OCI-M2 (cell line): ENCODE results near the gene CCDC57.
"Not testable (repeated sequence)": the region's sequence is repeated elsewhere in the genome, so short reads cannot be mapped to it uniquely, and the experiment has no call there.

ENCODE experiments used
- DNase-seq: peaks from one replicate; lab custom pipeline; 2025; ENCODE audit not compliant: unreplicated experiment; lab: John Stamatoyannopoulos, UW

Gene CCDC57

DNA sequence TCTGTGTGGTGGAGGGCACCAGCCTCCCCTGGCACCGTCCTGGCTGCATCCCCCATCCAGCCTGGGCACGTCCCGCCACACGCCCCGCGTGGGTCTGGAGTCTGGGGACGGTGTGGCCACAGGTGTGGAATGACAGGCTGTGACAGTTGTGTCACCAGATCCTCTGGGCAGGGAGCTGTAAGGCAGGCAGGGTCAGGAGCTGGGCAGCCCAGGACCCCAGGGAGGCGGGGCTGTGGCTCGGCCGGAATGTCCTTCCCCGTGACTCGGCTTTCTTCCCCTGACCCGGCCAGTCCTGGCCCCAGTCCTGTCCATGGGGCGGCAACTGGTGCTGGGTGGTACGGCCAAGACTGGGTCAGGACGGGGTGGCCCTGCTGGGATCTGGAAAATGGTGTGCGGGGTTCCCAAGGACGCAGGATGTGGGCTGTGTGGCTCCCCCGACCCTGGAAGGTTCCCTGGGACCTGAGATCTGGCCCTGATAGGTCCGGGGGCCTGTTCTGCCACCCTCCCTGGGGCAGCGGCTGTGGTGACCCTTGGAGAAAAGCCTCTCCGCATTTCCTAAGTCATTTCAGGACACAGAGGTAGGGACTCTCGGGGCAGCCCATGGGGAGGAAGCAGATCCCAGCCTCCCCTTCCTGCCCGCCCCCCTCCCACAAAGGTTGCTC lies 12.9 kb upstream of the CCDC57 start:
- DNase-seq, result no peak

- DNase-seq, result no peak
Measured at GRCh38 chr17:82224666-82225065, 12.0 kb upstream of the CCDC57 start.

- DNase-seq, result no peak
Measured at GRCh38 chr17:82223517-82223916, 10.9 kb upstream of the CCDC57 start.

DNA sequence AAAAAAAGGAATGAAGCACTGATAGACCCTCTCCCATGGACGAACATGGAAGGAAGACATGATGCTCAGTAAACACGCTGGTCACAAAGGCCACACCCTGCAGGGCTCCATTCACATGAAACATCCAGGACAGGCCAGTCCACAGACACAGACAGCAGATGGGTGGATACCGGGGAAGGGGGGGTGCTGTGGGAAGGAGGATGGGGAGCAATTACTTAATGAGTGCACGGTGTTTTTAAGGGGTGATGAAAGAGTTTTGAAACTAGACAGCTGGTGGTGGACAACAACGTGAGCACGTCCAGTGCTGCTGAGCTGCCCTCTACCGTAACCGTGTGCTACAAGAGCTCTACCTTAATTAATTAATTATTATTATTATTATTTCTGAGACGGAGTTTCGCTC lies 10.2 kb upstream of the CCDC57 start:
- DNase-seq, result no peak

DNA sequence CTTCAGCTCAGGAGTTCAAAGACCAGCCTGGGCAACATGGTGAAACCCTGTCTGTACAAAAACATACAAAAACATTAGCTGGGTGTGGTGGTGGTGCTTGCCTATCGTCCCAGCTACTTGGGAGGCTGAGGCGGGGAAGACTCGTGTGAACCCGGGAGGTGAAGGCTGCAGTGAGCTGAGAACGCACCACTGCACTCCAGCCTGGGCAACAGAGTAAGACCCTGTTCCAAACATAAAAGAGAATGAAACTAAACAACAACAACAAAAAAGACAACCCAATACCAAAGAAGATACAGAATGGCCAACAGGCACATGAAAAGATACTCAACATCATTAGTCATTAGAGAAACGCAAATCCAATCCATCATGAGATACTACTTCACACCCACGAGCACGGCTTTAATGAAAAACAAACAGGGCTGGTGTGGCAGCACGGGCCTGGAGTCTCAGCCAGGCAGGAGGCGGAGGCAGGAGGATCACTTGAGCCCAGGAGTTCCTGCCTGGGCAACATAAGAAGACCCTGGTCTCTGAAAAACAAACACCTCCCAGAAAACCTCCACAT lies 8.8 kb upstream of the CCDC57 start:
- DNase-seq, result no peak

DNA sequence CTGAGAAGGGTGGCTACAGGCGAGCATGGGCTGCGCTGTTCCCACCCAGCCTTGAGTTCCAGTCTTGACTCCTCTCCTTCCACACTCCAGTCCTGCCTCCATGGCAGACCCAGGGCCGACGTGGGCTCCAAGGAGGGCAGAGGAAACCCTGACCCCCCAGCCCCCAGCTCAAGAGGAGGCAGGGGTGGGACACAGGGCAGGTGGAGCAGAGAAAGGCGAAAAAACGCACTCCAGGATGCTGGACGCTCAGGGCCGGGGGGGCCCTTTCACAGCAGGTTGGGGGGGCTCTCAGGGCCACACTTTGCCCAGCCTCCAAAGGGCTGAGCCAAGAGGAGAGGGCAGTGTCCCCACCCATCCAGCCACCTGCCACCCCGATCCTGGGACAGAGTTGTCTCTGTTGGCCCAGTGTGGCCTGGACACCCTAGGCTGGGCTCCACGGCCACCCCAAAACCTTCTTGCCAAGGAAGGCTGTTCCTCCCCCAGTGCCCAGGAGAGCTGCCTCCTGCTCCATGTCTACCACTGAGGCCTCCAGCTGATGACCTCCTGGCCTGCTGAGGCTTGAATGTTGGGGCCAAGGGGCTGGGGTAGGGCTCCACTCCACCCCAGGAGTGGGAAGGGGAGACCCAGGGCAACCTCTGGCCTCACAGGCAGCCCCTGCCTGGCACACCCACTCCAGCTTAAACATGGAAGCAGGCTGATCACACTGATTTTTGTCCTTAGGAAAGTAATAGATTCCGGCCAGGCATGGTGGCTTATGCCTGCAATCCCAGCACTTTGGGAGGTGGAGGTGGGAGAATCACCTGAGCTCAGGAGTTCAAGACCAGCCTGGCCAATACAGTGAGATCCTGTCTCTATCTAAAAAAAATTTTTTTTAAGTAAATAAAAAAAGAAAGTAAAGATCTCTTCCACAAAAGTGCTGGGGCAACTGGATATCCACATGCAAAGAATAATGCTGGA lies 7.4 kb upstream of the CCDC57 start:
- no peak for DNase-seq

DNA sequence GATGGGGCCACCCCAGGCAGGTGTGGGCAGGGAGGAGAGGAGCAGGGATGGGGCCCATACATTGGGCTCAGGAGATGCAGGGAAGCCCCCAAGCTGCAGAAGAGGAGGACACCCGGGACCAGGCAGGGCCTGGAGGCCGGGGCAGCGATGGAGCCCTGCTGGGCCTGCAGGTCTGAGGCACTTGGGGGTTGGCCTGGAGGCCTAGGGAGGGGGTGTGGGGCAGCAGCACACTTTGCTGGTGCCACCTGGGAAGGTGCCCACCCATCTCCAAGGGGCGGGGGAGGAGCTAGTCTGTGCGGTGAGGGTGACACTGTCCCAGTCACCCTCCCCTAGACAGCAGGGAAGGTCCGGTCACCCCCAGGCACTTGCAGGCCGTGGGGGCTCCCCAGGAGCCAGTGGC lies 6.4 kb upstream of the CCDC57 start:
- DNase-seq, result no peak

GRCh38 chr17:82218349-82219075 lies 5.9 kb upstream of the CCDC57 start:
- no peak for DNase-seq

DNA sequence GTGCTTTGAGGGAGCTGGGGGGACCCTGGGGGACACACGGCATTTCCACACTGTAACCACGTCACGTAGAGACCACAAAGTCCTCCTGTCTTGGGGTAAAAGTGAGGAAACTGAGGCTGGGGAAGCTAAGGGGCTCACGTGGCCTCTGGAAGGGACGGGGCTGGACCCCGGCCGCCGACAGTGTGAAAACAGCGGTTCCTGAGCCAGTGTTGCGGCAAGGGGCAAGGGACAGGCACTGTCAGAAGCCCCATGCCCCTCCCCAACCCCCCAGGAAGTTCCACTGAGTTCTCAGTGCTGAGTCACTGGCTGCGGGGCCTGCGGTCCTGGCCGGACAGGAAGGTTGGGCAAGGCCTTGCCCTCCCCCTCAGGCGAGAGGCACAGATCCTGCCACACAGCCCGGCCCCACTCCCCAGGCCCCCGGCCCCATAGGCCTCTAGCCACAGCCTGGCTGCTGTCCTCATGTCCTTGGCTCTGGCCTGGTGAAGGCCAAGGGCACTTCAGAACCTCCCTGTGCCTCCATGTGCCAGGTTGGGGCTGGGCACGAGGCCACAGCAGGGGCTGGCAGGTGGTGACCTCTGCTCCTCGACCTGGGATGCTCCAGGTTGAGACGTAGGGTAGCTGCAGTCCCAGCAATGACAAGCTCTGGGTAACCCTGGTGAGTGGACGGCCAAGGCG lies 5.0 kb upstream of the CCDC57 start:
- no peak for DNase-seq

DNA sequence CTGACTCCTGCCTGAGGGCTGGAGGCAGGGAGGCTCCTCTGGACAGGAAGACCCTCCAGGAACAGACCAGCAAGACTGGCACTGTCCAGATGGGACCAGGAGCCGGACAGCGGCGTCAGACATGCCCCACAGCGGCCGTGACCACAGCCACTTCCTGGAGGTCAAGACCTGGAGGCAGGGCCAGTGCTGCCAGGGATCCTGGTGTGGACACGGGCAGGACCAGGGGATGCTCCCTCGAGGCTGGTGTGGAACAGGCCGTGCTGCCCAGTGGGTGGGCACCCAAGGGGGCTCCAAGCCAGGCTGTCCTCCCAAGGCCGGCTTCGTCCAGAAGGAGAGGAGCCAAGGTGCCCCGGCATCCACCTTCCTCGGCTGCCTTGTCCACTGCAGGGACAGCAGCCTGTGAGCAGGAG lies 4.5 kb upstream of the CCDC57 start:
- no peak for DNase-seq

DNA sequence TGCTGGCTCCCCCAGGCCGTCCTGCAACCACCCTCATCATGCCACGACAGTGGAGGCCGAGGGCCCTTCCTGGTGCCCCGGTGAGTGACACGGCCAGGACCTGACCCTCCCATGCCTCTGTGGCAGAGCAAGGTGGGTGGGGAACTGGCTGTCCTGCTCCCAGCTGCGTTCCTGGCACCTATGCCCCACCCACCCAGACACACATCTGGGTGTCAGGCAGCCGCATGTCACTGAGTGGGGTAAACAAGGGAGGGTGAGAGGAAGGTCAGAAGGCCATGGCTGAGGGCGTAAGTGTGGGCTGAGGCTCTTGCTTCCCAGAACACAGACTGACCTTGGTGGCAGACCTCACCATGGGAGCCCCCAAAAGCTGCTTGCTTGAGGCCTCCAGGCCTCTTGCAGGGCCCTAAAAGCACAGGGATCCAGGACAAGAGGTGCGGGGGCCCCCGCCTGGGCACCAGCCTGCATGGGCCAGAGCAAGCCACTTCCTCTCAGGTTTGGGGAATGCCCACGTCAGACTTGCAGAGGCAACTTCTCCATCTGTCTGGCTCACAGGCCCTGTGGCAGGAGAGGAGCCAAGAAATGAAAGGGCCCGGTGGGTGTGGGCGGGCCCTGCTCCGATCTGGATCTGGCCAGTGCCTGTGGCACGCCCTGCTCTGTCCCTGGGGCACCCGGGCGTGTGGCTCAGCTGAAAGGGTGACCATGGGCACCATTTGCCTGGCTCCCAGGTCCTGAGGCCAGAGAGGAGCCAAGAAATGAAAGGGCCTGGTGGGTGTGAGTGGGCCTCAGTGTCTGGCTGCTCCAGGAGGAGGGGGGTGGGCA lies 3.9 kb upstream of the CCDC57 start:
- DNase-seq, result no peak

- DNase-seq, result no peak
Measured at GRCh38 chr17:82215972-82216300, 3.3 kb upstream of the CCDC57 start.

DNA sequence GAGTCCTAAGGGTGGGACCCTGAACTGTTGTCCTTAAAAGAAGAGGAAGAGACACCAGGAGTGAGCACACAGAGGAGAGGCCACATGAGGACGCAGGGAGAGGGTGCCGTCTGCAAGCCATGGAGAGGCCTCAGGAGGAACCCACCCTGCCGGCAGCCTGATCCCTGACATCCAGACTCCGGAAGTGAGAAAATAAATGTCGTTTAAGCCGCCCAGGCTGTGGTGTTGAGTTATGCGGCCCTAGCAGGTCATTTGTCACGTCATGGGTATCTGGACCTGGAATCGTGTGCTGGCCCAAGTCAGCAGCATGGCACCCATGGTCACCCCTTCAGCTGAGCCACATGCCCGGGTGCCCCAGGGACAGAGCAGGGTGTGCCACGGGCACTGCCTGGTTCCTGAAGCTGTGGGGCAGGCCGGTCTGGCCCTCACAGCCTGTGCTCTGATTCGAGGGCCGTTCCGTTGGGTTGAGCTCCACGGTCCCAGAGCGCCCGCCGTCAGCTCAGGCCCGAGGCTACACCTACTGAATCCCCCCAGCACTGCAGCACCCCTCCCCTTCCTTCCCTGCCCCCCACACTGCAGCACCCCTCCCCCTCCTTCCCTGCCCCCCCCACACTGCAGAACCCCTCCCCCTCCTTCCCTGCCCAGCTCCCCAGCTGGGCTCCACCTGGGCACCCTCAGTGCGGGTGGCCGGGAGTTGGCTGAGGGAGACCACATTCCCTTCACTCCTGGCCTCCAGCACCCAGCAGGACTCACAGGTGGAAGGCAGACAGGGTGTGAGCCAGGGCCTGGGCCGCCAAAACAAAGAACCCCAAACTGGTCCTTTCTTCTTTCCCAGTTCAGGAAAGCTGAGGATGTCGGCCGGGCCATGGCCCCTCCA lies 2.7 kb upstream of the CCDC57 start:
- DNase-seq, result no peak

GRCh38 chr17:82214012-82214628 lies 1.5 kb upstream of the CCDC57 start:
- DNase-seq, result no peak

GRCh38 chr17:82213251-82214011 lies 789 bp upstream of the CCDC57 start:
- no peak for DNase-seq

- not testable (repeated sequence) for DNase-seq
Measured at GRCh38 chr17:82210655-82211054, 2.0 kb downstream of the CCDC57 start.

DNA sequence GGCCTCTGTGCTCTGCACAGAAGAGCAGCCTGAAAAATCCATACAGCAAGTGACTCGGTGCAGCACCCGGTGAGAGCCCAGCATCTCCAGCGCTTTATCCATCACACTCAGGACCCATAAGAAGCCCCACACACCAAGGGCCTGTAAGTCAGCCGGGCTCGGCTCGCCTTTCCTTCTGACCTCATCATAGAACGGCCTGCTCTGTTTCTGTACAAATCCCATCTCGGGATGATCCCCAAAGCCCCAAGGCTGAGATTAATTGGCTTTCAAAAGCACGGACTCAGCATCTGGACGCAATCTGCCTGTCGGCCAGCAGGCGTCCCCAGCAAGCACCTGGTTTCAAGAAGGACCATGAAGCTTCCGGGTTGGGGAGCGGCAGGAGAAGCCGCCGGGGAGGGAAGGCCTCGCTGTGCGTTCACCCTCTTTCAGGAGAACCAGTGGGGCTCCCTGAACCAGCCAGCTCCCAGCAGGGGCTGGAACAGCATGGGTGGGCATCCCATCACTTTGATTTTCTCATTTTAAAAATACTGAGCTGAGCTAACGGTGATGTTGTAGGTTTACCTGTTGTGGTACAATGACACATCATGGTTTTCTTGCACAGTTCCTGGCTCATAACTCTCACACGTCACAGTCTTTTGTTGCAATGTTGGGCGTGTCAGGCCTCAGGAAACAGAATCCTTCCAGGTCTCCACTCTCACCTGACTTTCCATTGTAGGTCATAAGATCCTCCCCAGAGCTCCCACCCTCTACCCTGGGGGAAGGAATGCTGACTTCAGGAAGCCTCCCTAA lies 6.7 kb downstream of the CCDC57 start:
- DNase-seq, result no peak
